Vagina (tissue), 2 donors: Measurements from ENCODE around the gene MMP8.

ENCODE experiments used
- POLR2A ChIP-seq, 2 donors: fragments of 450-650 bp; IDR thresholded peaks; one replicate each; pipeline ENCODE4 v1.6.1; 2017; ENCODE audit warnings: antibody characterized with exemption in 2 of 2, mild to moderate bottlenecking in 2 of 2, moderate library complexity in 2 of 2
- TF ChIP-seq, protein P1 (sequence below), 3 experiments: fragments of 450-650 bp in 2 of 3; fragments of 200-600 bp in 1 of 3; sonication (generic) in 1 of 3; IDR thresholded peaks; one replicate each; pipeline ENCODE4 v1.5.1; 2017 to 2019; ENCODE audit warnings: antibody characterized with exemption in 3 of 3, mild to moderate bottlenecking in 2 of 3, moderate library complexity in 2 of 3

GRCh38 chr11:102767800-102768199, 43.0 kb upstream of the MMP8 start:
- TF ChIP-seq, protein P1, sequence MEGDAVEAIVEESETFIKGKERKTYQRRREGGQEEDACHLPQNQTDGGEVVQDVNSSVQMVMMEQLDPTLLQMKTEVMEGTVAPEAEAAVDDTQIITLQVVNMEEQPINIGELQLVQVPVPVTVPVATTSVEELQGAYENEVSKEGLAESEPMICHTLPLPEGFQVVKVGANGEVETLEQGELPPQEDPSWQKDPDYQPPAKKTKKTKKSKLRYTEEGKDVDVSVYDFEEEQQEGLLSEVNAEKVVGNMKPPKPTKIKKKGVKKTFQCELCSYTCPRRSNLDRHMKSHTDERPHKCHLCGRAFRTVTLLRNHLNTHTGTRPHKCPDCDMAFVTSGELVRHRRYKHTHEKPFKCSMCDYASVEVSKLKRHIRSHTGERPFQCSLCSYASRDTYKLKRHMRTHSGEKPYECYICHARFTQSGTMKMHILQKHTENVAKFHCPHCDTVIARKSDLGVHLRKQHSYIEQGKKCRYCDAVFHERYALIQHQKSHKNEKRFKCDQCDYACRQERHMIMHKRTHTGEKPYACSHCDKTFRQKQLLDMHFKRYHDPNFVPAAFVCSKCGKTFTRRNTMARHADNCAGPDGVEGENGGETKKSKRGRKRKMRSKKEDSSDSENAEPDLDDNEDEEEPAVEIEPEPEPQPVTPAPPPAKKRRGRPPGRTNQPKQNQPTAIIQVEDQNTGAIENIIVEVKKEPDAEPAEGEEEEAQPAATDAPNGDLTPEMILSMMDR (IDR thresholded peaks at IDR 0.05): no peak
- no peak for TF ChIP-seq POLR2A (IDR thresholded peaks at IDR 0.05)
